CD4-positive, alpha-beta T cell treated with Interleukin-6 for 4 hours (primary cell): ENCODE measurements around the gene RIT2.
"Not testable (repeated sequence)": the region's sequence is repeated elsewhere in the genome, so short reads cannot be mapped to it uniquely, and the experiment has no call there.

ENCODE experiments used
- DNase-seq: peaks from one replicate; pipeline ENCODE4 v3.0.0-alpha.2; 2020; ENCODE audit warnings: mixed read lengths

RIT2 gene

DNA sequence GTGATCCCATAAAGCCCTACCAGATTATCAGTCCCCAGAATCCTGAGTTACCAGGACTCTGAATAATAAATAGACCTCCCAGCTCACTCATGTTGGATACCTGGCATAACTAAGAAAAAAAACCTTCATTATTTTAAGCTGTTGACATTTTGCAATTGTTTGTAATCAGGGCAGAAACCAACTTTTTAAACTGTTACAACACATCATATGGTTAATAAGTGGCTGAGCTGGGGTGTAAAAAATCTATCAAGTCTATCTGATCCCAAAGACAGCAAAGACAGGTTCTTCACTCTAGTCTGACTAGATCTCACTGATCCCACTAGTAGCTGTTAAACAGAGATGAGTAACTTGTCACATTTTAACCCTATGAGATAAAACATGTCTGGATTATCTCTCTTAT, 370.3 kb downstream of the RIT2 start:
- DNase-seq: no peak

DNA sequence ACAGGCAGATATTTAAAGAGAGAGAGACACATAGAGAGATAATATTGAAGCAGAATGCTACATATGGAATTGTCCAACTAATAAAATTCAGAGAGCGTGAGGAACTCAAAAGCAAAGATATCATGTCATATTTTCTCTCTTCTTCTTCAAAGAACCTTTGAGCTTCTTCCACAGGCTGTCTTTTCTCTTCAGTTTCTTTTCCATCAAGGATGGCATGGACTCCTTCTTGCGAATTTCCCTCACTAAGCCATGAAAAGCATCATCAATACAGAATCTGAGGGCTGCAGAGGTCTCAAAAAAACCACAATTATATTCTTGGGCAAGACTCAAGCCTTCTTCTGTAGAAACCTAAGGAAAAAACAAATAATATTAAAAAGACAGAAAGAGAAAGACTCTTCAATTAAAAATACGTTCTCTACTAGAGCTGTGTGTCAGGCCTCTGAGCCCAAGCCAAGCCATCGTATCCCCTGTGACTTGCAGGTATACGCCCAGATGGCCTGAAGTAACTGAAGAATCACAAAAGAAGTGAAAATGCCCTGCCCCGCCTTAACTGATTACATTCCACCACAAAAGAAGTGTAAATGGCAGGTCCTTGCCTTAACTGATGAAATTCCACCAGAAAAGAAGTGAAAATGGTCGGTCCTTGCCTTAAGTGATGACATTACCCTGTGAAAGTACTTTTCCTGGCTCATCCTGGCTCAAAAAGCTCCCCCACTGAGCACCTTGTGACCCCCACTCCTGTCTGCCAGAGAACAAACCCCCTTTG, 371.9 kb downstream of the RIT2 start:
- no peak for DNase-seq

DNA sequence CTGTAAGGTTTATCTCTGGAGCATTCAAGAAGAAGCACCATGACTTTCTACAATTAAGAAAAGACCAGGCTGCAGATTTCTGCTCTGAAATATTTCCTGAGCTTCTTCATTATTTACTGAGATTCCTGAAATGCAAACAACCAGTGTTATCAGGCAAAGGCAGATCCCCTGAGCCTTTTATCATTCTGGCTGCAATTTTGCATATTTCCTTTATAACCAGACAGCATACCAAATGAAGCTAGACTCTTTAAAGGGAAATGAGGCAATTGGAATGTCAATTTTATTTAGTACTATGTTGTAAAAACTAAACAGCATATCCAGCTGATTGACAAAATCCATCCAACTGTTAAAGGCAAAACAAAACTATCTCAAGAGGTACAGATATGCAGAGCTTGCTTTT, 372.5 kb downstream of the RIT2 start:
- no peak for DNase-seq

DNA sequence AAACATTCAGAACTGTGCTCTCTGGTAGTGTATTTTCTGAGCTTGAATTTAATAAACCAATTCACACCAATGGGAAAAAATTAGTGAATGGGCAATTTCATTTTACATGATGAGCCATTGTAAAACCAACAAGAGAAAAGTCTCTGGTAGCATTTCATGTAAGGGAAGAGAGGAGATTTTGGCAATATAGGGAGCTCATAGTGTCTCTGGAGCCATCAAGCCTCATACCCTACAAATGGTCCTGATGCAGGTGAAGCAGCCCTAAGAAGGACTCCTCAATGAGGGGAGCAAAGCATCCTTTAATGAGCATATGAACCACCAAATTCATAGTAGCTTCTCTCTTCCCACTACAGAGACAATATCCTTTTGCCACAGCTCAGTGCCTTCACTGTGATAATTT, 373.0 kb downstream of the RIT2 start:
- DNase-seq: no peak

DNA sequence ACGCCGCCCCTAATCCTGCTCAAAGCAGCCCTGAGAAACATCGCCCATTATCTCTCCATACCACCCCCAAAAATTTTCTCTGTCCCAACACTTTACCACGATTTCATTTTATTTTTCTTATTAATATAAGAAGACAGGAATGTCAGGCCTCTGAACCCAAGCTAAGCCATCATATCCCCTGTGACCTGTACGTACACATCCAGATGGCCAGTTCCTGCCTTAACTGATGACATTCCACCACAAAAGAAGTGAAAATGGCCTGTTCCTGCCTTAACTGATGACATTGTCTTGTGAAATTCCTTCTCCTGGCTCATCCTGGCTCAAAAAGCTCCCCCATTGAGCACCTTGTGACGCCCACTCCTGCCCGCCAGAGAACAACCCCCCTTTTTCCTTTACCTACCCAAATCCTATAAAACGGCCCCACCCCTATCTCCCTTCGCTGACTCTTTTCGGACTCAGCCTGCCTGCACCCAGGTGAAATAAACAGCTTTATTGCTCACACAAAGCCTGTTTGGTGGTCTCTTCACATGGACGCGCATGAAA, 373.6 kb downstream of the RIT2 start:
- DNase-seq: not testable (repeated sequence)

DNA sequence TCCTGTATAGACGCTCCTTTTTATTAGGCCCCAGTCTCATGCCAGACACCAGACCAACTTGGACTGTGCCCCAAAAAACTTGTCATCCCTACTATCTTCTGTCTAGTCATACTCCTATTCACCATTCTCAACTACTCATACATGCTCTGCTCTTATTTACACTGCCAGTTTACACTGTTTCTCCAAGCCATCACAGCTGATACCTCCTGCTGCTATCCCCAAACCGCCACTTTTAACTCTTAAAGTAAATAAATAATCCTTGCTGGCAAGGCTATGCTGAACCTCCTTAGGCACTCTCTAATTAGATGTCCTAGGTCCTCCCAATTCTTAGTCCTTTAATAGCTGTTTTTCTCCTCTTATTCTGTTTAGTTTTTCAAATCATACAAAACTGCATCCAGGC, 374.2 kb downstream of the RIT2 start:
- not testable (repeated sequence) for DNase-seq

DNA sequence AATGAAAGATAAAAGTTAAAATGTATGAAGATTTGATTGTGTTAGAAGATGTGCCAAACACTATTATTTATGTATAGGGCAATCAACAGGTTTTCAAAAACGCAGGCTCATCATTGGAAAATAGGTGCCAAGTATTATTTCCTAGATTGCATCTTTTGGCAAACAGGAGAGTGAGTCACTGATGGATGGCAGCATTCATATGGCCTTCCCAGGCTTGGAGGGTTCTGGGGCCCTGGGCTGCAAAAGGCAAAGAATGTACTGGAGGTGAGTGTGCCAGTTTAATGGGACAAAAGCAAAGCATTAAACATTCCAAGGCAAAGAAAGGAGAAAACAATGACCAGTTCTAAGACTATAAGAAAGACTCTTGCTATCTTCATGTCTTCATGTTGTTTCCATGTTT, 379.4 kb downstream of the RIT2 start:
- DNase-seq: no peak

DNA sequence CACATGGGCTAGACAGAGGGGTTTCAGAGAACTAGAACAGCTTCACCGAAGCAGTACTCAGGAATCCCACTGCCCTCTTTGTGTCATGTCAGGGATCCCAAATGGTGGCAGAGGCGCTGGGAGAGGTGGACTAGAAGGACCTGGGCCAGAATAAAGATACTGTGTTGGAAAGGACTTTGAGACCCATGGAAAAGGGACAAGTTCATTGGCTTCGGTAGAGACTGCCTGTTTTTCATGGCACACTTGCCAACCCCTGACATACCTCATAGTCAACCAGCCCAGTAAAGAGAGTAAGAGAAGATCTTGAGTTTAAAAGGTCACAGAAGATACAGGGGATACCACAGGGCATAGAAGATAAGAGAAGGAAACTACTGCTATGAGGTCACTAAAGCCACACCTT, 381.0 kb downstream of the RIT2 start:
- no peak for DNase-seq

DNA sequence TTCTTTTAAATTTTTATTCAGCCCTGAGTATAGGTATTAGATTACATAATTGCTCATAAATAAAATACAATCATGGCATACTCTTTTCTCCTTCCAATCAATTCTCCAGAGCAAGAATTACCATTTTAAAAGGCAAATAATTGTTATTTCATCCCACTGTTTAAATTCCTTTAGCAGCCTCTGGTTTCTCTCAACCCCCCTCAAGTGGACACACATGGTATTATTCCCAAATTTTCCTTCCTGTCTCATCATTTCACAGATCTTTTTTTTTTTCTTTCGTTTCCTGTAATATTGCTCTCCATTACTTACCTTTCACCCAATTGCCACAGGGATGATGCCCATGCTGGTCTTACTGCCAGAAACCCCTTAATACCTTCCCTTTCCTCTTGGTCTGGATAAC, 385.2 kb downstream of the RIT2 start:
- DNase-seq: no peak

DNA sequence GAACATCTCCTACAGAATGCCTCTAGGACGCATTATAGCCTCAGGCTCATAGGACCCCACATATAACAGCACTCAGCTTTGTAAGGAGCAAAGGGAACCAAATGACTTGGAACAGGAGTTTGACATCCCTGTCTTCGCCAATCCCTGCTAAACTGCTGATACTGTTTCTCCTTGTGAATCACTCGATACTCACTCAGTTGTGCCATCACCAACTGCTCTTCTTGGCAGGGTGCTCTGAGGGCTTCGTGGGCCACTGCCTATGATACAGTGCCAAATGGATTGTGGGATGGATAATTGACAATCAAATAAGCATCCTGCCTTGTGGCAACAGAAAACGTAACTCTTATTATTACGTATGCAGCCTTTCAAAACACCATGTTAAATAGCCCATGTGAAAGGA, 396.3 kb downstream of the RIT2 start:
- no peak for DNase-seq

DNA sequence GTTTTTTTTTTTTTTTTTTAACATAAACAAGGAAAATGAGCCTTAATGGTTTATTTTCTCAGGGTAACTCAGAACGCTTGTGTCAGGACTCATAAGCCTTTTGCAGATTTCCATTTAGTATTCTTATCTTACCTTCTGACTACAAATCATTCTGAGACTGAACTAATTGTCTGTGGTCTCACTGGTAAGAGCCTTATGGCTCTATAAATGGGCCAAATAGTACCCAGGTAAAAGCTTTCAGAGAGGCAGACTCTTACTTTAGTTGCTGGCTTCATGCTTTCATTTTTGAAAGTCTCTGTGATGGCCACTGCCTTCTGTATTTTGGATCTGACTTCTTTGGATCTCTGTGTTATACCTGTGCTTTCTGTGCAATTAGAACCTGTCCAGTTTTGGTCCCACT, 403.4 kb downstream of the RIT2 start:
- no peak for DNase-seq

DNA sequence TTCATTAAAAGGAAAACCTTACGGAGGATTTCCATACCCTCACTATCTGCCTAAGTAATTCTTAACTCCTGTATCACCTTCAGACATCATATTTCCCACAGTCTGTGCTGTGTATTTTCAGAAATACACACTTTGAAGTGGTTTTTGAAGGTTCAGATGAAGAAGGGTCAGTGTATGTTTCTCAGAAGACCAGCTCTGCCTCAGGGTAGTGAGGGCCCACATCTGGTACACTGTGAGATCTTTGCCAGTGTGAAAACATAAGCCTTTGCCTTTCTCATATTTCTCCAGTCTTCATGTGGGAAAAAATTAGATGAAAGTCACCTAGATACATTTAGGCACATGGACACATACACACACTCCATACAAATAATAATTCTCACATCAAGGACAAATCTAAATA, 408.4 kb downstream of the RIT2 start:
- no peak for DNase-seq

DNA sequence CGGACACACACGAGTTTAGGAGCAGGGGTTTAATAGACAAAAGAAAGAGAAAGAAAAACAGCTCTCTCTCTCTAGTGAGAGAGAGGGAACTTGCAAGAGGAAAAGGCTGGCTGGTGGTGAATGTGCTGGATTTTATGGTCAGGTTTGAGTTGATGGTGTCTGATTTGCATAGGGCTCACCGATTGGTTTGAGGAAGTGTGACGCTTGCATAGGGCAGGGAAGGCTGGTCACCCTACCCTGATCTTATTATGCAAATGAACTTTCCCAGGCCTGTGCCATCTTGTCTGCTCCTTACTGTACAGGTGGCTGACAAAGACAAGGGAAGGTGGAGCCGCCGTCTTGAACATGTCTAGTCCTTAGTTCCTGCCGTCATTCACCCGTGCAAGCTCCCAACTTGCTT, 408.9 kb downstream of the RIT2 start:
- DNase-seq: no peak

DNA sequence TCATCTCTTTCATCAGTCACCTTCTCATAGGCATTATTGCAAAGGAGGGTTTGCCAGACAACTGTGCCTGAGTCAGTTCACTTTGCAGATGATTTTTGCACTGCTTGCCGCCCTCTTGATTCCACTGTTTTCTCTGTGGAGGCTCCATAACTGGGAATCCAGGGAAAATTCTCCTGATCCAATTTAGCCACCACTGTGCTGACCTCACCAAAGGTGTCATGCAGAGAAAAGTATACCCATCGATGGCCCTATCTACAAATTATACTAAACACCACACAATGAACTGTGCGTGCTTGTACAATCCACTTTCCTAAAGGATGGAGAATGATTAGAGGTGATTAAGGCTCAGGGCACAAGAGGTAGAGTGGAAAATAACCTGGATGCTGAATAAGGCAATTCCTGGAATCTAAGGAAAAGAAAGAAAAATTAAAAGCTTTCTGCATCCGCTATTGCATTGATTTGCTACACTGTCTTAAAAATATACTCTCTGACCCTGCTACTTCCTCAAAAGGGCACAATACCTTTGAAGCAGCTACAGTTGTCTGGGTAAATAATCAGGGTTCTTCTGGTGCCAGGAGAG, 409.4 kb downstream of the RIT2 start:
- no peak for DNase-seq
